Effector CD8-positive, alpha-beta T cell (primary cell): ENCODE measurements around the gene ZBTB1.

ENCODE experiments used
- DNase-seq: peaks from one replicate; lab custom pipeline; 2025; lab: John Stamatoyannopoulos, UW
- total RNA-seq, 4 experiments: gene quantifications; one replicate each; lab custom pipeline; 2026; lab: John Stamatoyannopoulos, UW

Gene ZBTB1
- total RNA-seq: 161 to 297 (median 193) reads per million in 4 experiments

GRCh38 chr14:64504310-64504896 lies at the start of gene ZBTB1:
Gene ZBTB1 (plus strand): TSS chr14:64504770. CDS start chr14:64521505, 16,735 bp downstream.
- DNase-seq: peak; percentile 70

- DNase-seq: no peak
Measured at GRCh38 chr14:64459405-64460136, 45.0 kb upstream of the ZBTB1 start.

GRCh38 chr14:64461221-64461620 lies 43.3 kb upstream of the ZBTB1 start:
- no peak for DNase-seq

GRCh38 chr14:64463195-64463594 lies 41.4 kb upstream of the ZBTB1 start:
- no peak for DNase-seq

- DNase-seq: no peak
Measured at GRCh38 chr14:64463873-64464272, 40.7 kb upstream of the ZBTB1 start.

- DNase-seq: no peak
Measured at GRCh38 chr14:64464651-64465050, 39.9 kb upstream of the ZBTB1 start.

GRCh38 chr14:64465191-64465822 lies 39.3 kb upstream of the ZBTB1 start, which contains the start of gene AKAP5:
Gene AKAP5 (plus strand): TSS chr14:64465499. CDS start chr14:64468395, 2,896 bp downstream.
- peak; percentile 47 for DNase-seq

GRCh38 chr14:64465831-64466554 lies 38.6 kb upstream of the ZBTB1 start:
- no peak for DNase-seq

GRCh38 chr14:64467101-64467500 lies 37.5 kb upstream of the ZBTB1 start:
- no peak for DNase-seq

- no peak for DNase-seq
Measured at GRCh38 chr14:64467566-64467965, 37.0 kb upstream of the ZBTB1 start.

GRCh38 chr14:64468451-64468850 lies 36.1 kb upstream of the ZBTB1 start:
- no peak for DNase-seq

GRCh38 chr14:64474041-64474440 lies 30.5 kb upstream of the ZBTB1 start:
- no peak for DNase-seq

GRCh38 chr14:64474698-64475097 lies 29.9 kb upstream of the ZBTB1 start:
- no peak for DNase-seq

- DNase-seq: no peak
Measured at GRCh38 chr14:64475585-64476273, 28.8 kb upstream of the ZBTB1 start.

- DNase-seq: no peak
Measured at GRCh38 chr14:64476438-64476837, 28.1 kb upstream of the ZBTB1 start.

GRCh38 chr14:64478634-64479250 lies 25.8 kb upstream of the ZBTB1 start:
- DNase-seq: no peak

GRCh38 chr14:64488590-64489099 lies 15.9 kb upstream of the ZBTB1 start:
- no peak for DNase-seq

GRCh38 chr14:64491637-64492036 lies 12.9 kb upstream of the ZBTB1 start:
- no peak for DNase-seq

GRCh38 chr14:64493455-64493854 lies 11.1 kb upstream of the ZBTB1 start:
- no peak for DNase-seq

- no peak for DNase-seq
Measured at GRCh38 chr14:64495252-64495651, 9.3 kb upstream of the ZBTB1 start.

- no peak for DNase-seq
Measured at GRCh38 chr14:64496764-64497163, 7.8 kb upstream of the ZBTB1 start.
